IPS-11a (cell line): ENCODE results near the gene IL1RL1.

Experiments used
- H3K4me3 ChIP-seq: one replicate; pipeline ENCODE4 v1.5.1; 2013; ENCODE audit warnings: low read depth, low read length, control low read depth

The IL1RL1 gene

GRCh38 chr2:102310964-102311640 is at the start of gene IL1RL1:
IL1RL1 (plus strand) TSS chr2:102311563; CDS start chr2:102338265, 26,702 bp downstream.
- H3K4me3 ChIP-seq, result no peak within 1 kb of the TSS

- H3K4me3 ChIP-seq, result no peak overlapping the region
Observed at GRCh38 chr2:102262216-102263129, 48.9 kb upstream of the IL1RL1 start.

GRCh38 chr2:102264952-102265351 is 46.4 kb upstream of the IL1RL1 start:
- no peak overlapping the region for H3K4me3 ChIP-seq

GRCh38 chr2:102266204-102266603 is 45.2 kb upstream of the IL1RL1 start:
- no peak overlapping the region for H3K4me3 ChIP-seq

GRCh38 chr2:102267774-102268173 is 43.6 kb upstream of the IL1RL1 start:
- no peak overlapping the region for H3K4me3 ChIP-seq

- no peak overlapping the region for H3K4me3 ChIP-seq
Observed at GRCh38 chr2:102268510-102269199, 42.7 kb upstream of the IL1RL1 start.

GRCh38 chr2:102269200-102269524 is 42.2 kb upstream of the IL1RL1 start:
- H3K4me3 ChIP-seq, result no peak overlapping the region

GRCh38 chr2:102271844-102272243 is 39.5 kb upstream of the IL1RL1 start:
- no peak overlapping the region for H3K4me3 ChIP-seq

- no peak overlapping the region for H3K4me3 ChIP-seq
Observed at GRCh38 chr2:102273619-102274211, 37.6 kb upstream of the IL1RL1 start.

- no peak overlapping the region for H3K4me3 ChIP-seq
Observed at GRCh38 chr2:102276549-102277201, 34.7 kb upstream of the IL1RL1 start.

GRCh38 chr2:102277202-102277700 is 34.1 kb upstream of the IL1RL1 start:
- no peak overlapping the region for H3K4me3 ChIP-seq

- no peak overlapping the region for H3K4me3 ChIP-seq
Observed at GRCh38 chr2:102278720-102279390, 32.5 kb upstream of the IL1RL1 start.

GRCh38 chr2:102279391-102279735 is 32.0 kb upstream of the IL1RL1 start:
- H3K4me3 ChIP-seq, result no peak overlapping the region

GRCh38 chr2:102282678-102283091 is 28.7 kb upstream of the IL1RL1 start:
- H3K4me3 ChIP-seq, result no peak overlapping the region

GRCh38 chr2:102283996-102284395 is 27.4 kb upstream of the IL1RL1 start:
- no peak overlapping the region for H3K4me3 ChIP-seq

- H3K4me3 ChIP-seq, result no peak overlapping the region
Observed at GRCh38 chr2:102284611-102285010, 26.8 kb upstream of the IL1RL1 start.

GRCh38 chr2:102285368-102285767 is 26.0 kb upstream of the IL1RL1 start:
- no peak overlapping the region for H3K4me3 ChIP-seq

- no peak overlapping the region for H3K4me3 ChIP-seq
Observed at GRCh38 chr2:102286041-102286440, 25.3 kb upstream of the IL1RL1 start.

GRCh38 chr2:102289129-102289528 is 22.2 kb upstream of the IL1RL1 start:
- H3K4me3 ChIP-seq, result no peak overlapping the region

GRCh38 chr2:102290594-102290993 is 20.8 kb upstream of the IL1RL1 start:
- H3K4me3 ChIP-seq, result no peak overlapping the region
